B cell (primary cell): ENCODE results near the gene CDHR1. TPM values are rescaled to one million over a fixed set of nuclear protein-coding genes. Genes with fewer than 3 reads are reported as not detected.
A peak's percentile ranks its signal among the peaks of the same experiment; 100 is the strongest.

ENCODE experiments used
- ATAC-seq: fragments of 200-7000 bp; cut with Tn5 transposase; one replicate; pipeline ENCODE4 v1.10.0; 2021; ENCODE audit warnings: low read depth, mild to moderate bottlenecking, moderate number of reproducible peaks, moderate library complexity
- CTCF ChIA-PET: fragments of 350-600 bp; sonication (Branson Sonifier 250); formaldehyde crosslinking; loops from one replicate; lab custom pipeline; 2021; ENCODE audit warnings: antibody characterized with exemption, inconsistent platforms; lab: Charles Lee
- POLR2A ChIA-PET: fragments of 350-600 bp; sonication (Branson Sonifier 250); formaldehyde crosslinking; loops from one replicate; lab custom pipeline; 2021; ENCODE audit warnings: antibody characterized with exemption; lab: Charles Lee
- DNase-seq: peaks from one replicate; pipeline ENCODE4 v3.0.0; 2013
- H2AFZ ChIP-seq: 2 replicates; pipeline ENCODE4 v1.6.1; 2012; ENCODE audit warnings: mild to moderate bottlenecking, low read depth, low read length; ENCODE audit not compliant: insufficient read depth, poor library complexity, severe bottlenecking
- H3K27ac ChIP-seq, 2 donors: 1 replicate in 1 of 2; 2 replicates in 1 of 2; pipeline ENCODE4 v1.5.1; 2012 to 2013; ENCODE audit warnings: low read length in 2 of 2, mild to moderate bottlenecking in 2 of 2, moderate library complexity in 1 of 2
- H3K27me3 ChIP-seq, 4 experiments: fragments of 200-600 bp in 1 of 4; sonication (generic) in 1 of 4; replicated peaks in 1 of 4; 1 replicate in 2 of 4; 2 replicates in 2 of 4; pipeline versions ENCODE4 v1.6.1 to v1.7.0; 2013 to 2016; ENCODE audit warnings: low read length in 3 of 4, mild to moderate bottlenecking in 2 of 4, mixed read lengths in 1 of 4, moderate library complexity in 1 of 4; ENCODE audit not compliant: insufficient read depth in 4 of 4, control insufficient read depth in 3 of 4; ENCODE audit errors: control extremely low read depth in 1 of 4
- H3K36me3 ChIP-seq, 2 experiments: replicated peaks in 1 of 2; 1 replicate in 1 of 2; 2 replicates in 1 of 2; pipeline versions ENCODE4 v1.6.1 to v1.7.1; 2013; ENCODE audit warnings: low read length in 1 of 2; ENCODE audit not compliant: insufficient read depth in 2 of 2, control insufficient read depth in 1 of 2; ENCODE audit errors: control extremely low read depth in 1 of 2, extremely low read depth in 1 of 2
- H3K4me1 ChIP-seq, 2 donors: fragments of 200-600 bp in 1 of 2; sonication (generic) in 1 of 2; 1 replicate in 1 of 2; 2 replicates in 1 of 2; pipeline versions ENCODE4 v1.5.1 to v1.6.1; 2013 to 2017; ENCODE audit warnings: low read length in 2 of 2; ENCODE audit not compliant: control insufficient read depth in 2 of 2, insufficient read depth in 2 of 2
- H3K4me2 ChIP-seq: replicated peaks from 2 replicates; pipeline ENCODE3; 2012; ENCODE audit warnings: mild to moderate bottlenecking, low read depth, low read length; ENCODE audit not compliant: poor library complexity, severe bottlenecking
- H3K4me3 ChIP-seq, 5 experiments: fragments of 200-600 bp in 1 of 5; sonication (generic) in 1 of 5; 1 replicate in 3 of 5; 2 replicates in 2 of 5; pipeline versions ENCODE4 v1.5.1 to v1.7.0; 2011 to 2016; ENCODE audit warnings: low read length in 4 of 5, mild to moderate bottlenecking in 4 of 5, low read depth in 2 of 5, control low read depth in 1 of 5, moderate library complexity in 1 of 5; ENCODE audit not compliant: insufficient read depth in 1 of 5; ENCODE audit errors: control extremely low read depth in 1 of 5, extremely low read depth in 1 of 5
- H3K79me2 ChIP-seq: fragments of 200-600 bp; sonication (generic); one replicate; pipeline ENCODE4 v1.6.0; 2016; ENCODE audit warnings: low read length; ENCODE audit not compliant: control insufficient read depth, insufficient read depth
- H3K9ac ChIP-seq: fragments of 200-600 bp; sonication (generic); 2 replicates; pipeline ENCODE4 v1.6.1; 2017; ENCODE audit warnings: mild to moderate bottlenecking, low read length, moderate library complexity
- H3K9me3 ChIP-seq, 3 donors: one replicate each; pipeline versions ENCODE4 v1.6.1 to v1.7.1; 2013; ENCODE audit warnings: low read length in 2 of 3; ENCODE audit not compliant: control insufficient read depth in 2 of 3, insufficient read depth in 1 of 3; ENCODE audit errors: control extremely low read depth in 1 of 3
- H4K20me1 ChIP-seq: 2 replicates; pipeline ENCODE4 v1.6.0; 2012; ENCODE audit warnings: mild to moderate bottlenecking, low read length; ENCODE audit not compliant: insufficient read depth, control insufficient read depth, poor library complexity, severe bottlenecking
- H3K27ac Mint-ChIP-seq: one replicate; pipeline ENCODE4 v1.8.0; 2021; ENCODE audit warnings: mixed read lengths
- H3K27me3 Mint-ChIP-seq: one replicate; pipeline ENCODE4 v1.8.0; 2021; ENCODE audit warnings: mixed read lengths
- H3K4me1 Mint-ChIP-seq: one replicate; pipeline ENCODE4 v1.8.0; 2021; ENCODE audit warnings: mixed read lengths
- H3K4me3 Mint-ChIP-seq: one replicate; pipeline ENCODE4 v1.8.0; 2021; ENCODE audit warnings: mixed read lengths
- H3K9me3 Mint-ChIP-seq: one replicate; pipeline ENCODE4 v1.8.0; 2022; ENCODE audit warnings: mixed read lengths; ENCODE audit not compliant: insufficient read depth
- EZH2 ChIP-seq: IDR thresholded peaks from 2 replicates; pipeline ENCODE4 v1.6.1; 2012; ENCODE audit warnings: borderline replicate concordance, low read depth, mild to moderate bottlenecking, moderate library complexity, low read length; ENCODE audit not compliant: insufficient read depth, poor library complexity, severe bottlenecking
- WGBS: methylation state at CpG from one replicate; pipeline ENCODE4 v1.1.5; 2013; ENCODE audit warnings: missing lambda C conversion rate; ENCODE audit not compliant: insufficient coverage; 5-methylcytosine and 5-hydroxymethylcytosine counted together
- intact Hi-C: fragments of 100-400 bp; cut with micrococcal nuclease; formaldehyde crosslinking; loops from one replicate; pipeline ENCODE4 v1.10.0; 2022
- polyA plus RNA-seq: library from polyadenylated mRNA; depleted of rRNA; stranded (reverse); fragments of >200 nt; gene quantifications from 2 replicates; pipeline ENCODE4 v1.2.3, GENCODE V29; 2012
- total RNA-seq, 2 donors: library from RNA; stranded (reverse); fragments of 120-200 nt in 1 of 2; gene quantifications; 1 replicate in 1 of 2; 2 replicates in 1 of 2; pipeline versions ENCODE4 v1.2.3 to v1.2.4, GENCODE V29; 2013 to 2022
- TF ChIP-seq, protein P1 (sequence below): fragments of 200-600 bp; IDR thresholded peaks from one replicate; pipeline ENCODE4 v1.8.0; 2022; ENCODE audit warnings: antibody characterized with exemption, mild to moderate bottlenecking

Gene CDHR1
- total and polyA plus RNA-seq, 2 donors (not counting 1 experiment from before 2014, with no cell fraction given): 0.31 to 1.7 TPM

DNA sequence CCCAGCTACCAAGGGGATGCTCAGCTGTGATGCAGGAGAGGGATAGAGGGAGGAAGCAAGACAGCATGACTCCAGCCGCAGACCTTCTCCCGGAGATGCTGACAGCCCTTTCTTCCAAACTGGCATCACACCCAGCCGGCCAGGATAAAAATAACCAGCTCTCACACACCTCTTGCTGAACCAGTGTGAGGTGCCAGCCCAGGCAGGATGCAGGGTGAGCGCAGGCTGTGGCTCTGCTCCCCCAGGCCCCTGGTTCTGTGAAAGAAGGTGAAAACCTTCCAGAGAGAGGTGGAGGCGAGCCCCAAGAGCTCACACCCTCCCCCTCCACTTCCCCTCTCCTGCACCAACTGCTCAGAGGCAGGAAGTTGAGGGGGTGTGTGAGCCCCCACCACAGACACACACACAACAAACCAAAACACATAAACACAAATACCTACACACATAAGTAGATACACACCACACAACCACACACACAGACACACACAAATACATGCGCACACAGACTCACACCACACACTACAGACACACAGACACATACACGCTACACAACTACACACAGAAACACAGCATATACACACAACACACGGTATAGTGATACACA is 16.7 kb upstream of the CDHR1 start:
- intact Hi-C loops: no loop called here

DNA sequence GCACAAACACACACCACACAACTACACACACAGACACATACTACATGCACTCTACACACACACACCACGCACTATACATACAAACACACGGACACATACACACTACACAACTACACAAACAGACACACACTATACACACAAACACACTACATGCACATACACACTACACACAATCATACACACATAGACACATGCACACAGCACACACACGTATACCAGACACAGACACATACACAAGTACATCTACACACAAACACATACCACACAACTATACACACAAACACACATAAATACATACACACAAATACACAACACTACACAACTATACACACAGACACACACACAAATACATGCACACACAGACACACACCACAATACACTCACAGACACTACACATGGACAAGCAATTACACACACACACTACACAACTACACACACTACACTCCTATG is 16.2 kb upstream of the CDHR1 start:
- no peaks in the 10 kb centered on the region for H3K79me2 ChIP-seq
- Mint-ChIP-seq H3K27me3 (no peaks in the 10 kb centered on the region), H3K27ac (no peak overlapping the region), H3K4me1 (peaks cover 5% of the 10 kb centered on the region), H3K4me3 (no peak overlapping the region), H3K9me3 (no peaks in the 10 kb centered on the region)
- peak overlapping the region in 1 of 2 donors; percentile 31 for H3K27ac ChIP-seq
- TF ChIP-seq EZH2: no peak
- TF ChIP-seq, protein P1, sequence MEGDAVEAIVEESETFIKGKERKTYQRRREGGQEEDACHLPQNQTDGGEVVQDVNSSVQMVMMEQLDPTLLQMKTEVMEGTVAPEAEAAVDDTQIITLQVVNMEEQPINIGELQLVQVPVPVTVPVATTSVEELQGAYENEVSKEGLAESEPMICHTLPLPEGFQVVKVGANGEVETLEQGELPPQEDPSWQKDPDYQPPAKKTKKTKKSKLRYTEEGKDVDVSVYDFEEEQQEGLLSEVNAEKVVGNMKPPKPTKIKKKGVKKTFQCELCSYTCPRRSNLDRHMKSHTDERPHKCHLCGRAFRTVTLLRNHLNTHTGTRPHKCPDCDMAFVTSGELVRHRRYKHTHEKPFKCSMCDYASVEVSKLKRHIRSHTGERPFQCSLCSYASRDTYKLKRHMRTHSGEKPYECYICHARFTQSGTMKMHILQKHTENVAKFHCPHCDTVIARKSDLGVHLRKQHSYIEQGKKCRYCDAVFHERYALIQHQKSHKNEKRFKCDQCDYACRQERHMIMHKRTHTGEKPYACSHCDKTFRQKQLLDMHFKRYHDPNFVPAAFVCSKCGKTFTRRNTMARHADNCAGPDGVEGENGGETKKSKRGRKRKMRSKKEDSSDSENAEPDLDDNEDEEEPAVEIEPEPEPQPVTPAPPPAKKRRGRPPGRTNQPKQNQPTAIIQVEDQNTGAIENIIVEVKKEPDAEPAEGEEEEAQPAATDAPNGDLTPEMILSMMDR: no peak
- no peak for ATAC-seq
- no peak overlapping the region for H3K4me3 ChIP-seq
- intact Hi-C loops: no loop called here
- H3K4me2 ChIP-seq: peak overlapping the region; percentile 49
- H4K20me1 ChIP-seq: no peaks in the 10 kb centered on the region
- no peak overlapping the region for H3K9ac ChIP-seq
- H3K36me3 ChIP-seq: no peaks in the 10 kb centered on the region
- no peak overlapping the region for H2AFZ ChIP-seq
- H3K4me1 ChIP-seq: peaks cover 25 to 32% of the 10 kb centered on the region in 2 donors
- POLR2A ChIA-PET: no interaction called here
- CTCF ChIA-PET: interaction anchor here (1.3 kb wide), 1 partner anchor 30 kb away, joined by 3 read pairs; no protein-coding TSS in a partner anchor
- 100% methylated on average over 3 of the region's 3 CpGs for WGBS
- no peaks in the 10 kb centered on the region for H3K27me3 ChIP-seq
- H3K9me3 ChIP-seq: peaks cover 0 to 12% (median 0%) of the 10 kb centered on the region in 3 donors
- DNase-seq: no peak

More for the DNA sequence above, 16.7 kb upstream of the CDHR1 start:
- CTCF ChIA-PET: interaction anchor here (1.3 kb wide), 1 partner anchor 30 kb away, joined by 3 read pairs; no protein-coding TSS in a partner anchor
- peak; percentile 37 for ATAC-seq
- no peaks in the 10 kb centered on the region for H3K36me3 ChIP-seq
- peak; percentile 48 for DNase-seq
- Mint-ChIP-seq H3K4me3 (no peak overlapping the region), H3K27ac (no peak overlapping the region), H3K9me3 (no peaks in the 10 kb centered on the region), H3K4me1 (peaks cover 10% of the 10 kb centered on the region), H3K27me3 (no peaks in the 10 kb centered on the region)
- TF ChIP-seq, protein P1: no peak
- no peak for TF ChIP-seq EZH2
- peaks cover 26 to 37% of the 10 kb centered on the region in 2 donors for H3K4me1 ChIP-seq
- peak overlapping the region; percentile 52 for H2AFZ ChIP-seq
- WGBS: 86% methylated on average over 3 of the region's 8 CpGs
- POLR2A ChIA-PET: no interaction called here
- H3K27me3 ChIP-seq: no peaks in the 10 kb centered on the region
- no peaks in the 10 kb centered on the region for H3K79me2 ChIP-seq
- H3K27ac ChIP-seq: peak overlapping the region; percentile 31 to 52
- no peaks in the 10 kb centered on the region for H4K20me1 ChIP-seq
- no peak overlapping the region for H3K9ac ChIP-seq
- peak overlapping the region; percentile 49 for H3K4me2 ChIP-seq
- H3K4me3 ChIP-seq: no peak overlapping the region
- H3K9me3 ChIP-seq: peaks cover 0 to 12% (median 0%) of the 10 kb centered on the region in 3 donors
